Retinal pigment epithelial cell (primary cell): ENCODE results near the gene ADAMTS12.
"Not testable (repeated sequence)": the region's sequence is repeated elsewhere in the genome, so short reads cannot be mapped to it uniquely, and the experiment has no call there.

Experiments used
- DNase-seq: peaks from one replicate; pipeline ENCODE4 v3.0.0-alpha.2; 2010; ENCODE audit warnings: low read depth
- H3K4me3 ChIP-seq: 2 replicates; pipeline ENCODE4 v1.5.1; 2011; ENCODE audit warnings: mild to moderate bottlenecking, low read length, control low read depth, moderate library complexity
- CTCF ChIP-seq: conservative IDR thresholded peaks from 2 replicates; pipeline ENCODE4 v1.5.1; 2011; ENCODE audit warnings: low read depth, low read length, control low read depth, inconsistent platforms

The ADAMTS12 gene

DNA sequence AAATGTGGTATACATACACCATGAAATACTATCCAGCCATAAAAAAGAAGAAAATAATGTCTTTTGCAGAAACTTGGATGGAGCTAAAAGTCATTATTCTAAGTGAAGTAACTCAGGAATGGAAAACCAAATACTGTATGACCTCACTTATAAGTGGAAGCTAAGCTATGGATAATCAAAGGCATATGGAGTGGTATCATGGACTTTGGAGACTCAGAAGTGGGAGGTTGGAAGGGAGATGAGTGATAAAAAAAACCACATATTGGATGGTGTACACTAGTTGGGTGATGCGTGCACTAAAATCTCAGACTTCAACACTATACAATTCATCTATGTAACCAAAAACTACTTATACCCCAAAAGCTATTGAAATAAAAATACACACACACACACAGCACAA is 24.5 kb downstream of the ADAMTS12 start:
- no peak for TF ChIP-seq CTCF
- no peak overlapping the region for H3K4me3 ChIP-seq
- DNase-seq = no peak

GRCh38 chr5:33859177-33859576 is 32.6 kb downstream of the ADAMTS12 start:
- not testable (repeated sequence) for H3K4me3 ChIP-seq, DNase-seq

- H3K4me3 ChIP-seq = no peak overlapping the region
- no peak for DNase-seq
- no peak for TF ChIP-seq CTCF
Observed at GRCh38 chr5:33857037-33857436, 34.8 kb downstream of the ADAMTS12 start.

- H3K4me3 ChIP-seq = no peak overlapping the region
- DNase-seq = no peak
- no peak for TF ChIP-seq CTCF
Observed at GRCh38 chr5:33855396-33855795, 36.4 kb downstream of the ADAMTS12 start.

- no peak for TF ChIP-seq CTCF
- no peak overlapping the region for H3K4me3 ChIP-seq
- peak; percentile 79 for DNase-seq
Observed at GRCh38 chr5:33854733-33855151, 37.0 kb downstream of the ADAMTS12 start.

DNA sequence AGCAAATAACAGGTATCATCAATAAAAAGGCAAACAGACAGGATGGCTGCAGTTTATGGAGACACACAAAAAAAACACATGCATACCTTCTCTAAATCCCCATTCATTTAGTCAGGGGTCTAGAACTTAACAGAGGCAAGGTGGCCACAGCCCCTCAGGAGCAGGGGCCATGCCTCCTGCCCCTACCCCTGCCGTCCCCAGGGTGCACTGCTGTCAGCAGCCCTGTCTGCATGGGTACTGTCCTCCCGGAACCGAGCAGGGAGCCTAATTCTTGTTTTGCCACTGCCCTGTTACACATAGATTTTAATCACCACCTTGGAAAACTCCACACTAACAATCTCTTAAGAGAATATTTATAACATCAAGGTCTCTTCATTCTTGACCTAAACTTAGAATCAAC is 39.0 kb downstream of the ADAMTS12 start:
- TF ChIP-seq CTCF = no peak
- H3K4me3 ChIP-seq = no peak overlapping the region
- DNase-seq = no peak

- DNase-seq = no peak
- H3K4me3 ChIP-seq = no peak overlapping the region
- TF ChIP-seq CTCF = no peak
Observed at GRCh38 chr5:33852319-33852718, 39.5 kb downstream of the ADAMTS12 start.

- no peak for TF ChIP-seq CTCF
- DNase-seq = peak; percentile 90
- H3K4me3 ChIP-seq = no peak overlapping the region
Observed at GRCh38 chr5:33850100-33850594, 41.6 kb downstream of the ADAMTS12 start.
